ENCODE measurements around the gene RPS6KB1. TPM values are rescaled to one million over a fixed set of nuclear protein-coding genes. Genes with fewer than 3 reads are reported as not detected.
"Not testable (repeated sequence)": the region's sequence is repeated elsewhere in the genome, so short reads cannot be mapped to it uniquely, and the experiment has no call there.

Gene RPS6KB1
- total and polyA plus RNA-seq, 8 donors = 10.0 to 24.5 (median 19.5) TPM

DNA sequence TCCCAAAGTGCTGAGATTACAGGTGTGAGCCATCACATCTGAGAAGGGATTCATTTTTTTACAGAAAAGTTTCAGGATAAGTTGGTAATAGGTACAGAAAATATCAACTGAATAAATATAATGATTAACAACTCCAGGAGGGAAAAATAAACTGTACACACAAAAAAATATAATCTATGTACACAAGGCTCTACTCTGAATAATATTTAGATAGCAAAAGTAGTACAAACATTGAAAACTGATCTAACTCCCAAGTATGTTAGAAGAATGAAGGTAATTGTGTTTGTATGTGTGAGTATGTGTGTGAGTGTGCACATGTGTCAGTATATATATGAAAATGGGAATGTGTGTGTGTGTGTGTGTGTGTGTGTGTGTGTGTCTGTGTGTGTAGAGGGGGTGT, 20.6 kb upstream of the RPS6KB1 start:
- no peak for FAIRE-seq
- Histone ChIP-seq H3K9me3 (no peaks in the 10 kb centered on the region), H3K4me1 (peaks cover 11 to 31% (median 25%) of the 10 kb centered on the region in 3 donors), H3K36me3 (no peaks in the 10 kb centered on the region), H3K27me3 (no peaks in the 10 kb centered on the region), H3K4me3 (no peak overlapping the region), H3K27ac (peak overlapping the region in 1 of 4 donors; percentile 59)
- no peak for DNase-seq
- TF ChIP-seq, protein P1, sequence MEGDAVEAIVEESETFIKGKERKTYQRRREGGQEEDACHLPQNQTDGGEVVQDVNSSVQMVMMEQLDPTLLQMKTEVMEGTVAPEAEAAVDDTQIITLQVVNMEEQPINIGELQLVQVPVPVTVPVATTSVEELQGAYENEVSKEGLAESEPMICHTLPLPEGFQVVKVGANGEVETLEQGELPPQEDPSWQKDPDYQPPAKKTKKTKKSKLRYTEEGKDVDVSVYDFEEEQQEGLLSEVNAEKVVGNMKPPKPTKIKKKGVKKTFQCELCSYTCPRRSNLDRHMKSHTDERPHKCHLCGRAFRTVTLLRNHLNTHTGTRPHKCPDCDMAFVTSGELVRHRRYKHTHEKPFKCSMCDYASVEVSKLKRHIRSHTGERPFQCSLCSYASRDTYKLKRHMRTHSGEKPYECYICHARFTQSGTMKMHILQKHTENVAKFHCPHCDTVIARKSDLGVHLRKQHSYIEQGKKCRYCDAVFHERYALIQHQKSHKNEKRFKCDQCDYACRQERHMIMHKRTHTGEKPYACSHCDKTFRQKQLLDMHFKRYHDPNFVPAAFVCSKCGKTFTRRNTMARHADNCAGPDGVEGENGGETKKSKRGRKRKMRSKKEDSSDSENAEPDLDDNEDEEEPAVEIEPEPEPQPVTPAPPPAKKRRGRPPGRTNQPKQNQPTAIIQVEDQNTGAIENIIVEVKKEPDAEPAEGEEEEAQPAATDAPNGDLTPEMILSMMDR (IDR thresholded peaks at IDR 0.05) = no peak
- intact Hi-C loops (cut with DNase I) = no loop called here
- peak; percentile 38 to 64 (median 52) for ATAC-seq

- H3K4me3 ChIP-seq; H3K27ac ChIP-seq; FAIRE-seq; intact Hi-C loops (cut with DNase I); H3K36me3 ChIP-seq; H3K27me3 ChIP-seq; H3K9me3 ChIP-seq; ATAC-seq: not testable (repeated sequence)
- peak in 1 of 6 donors; percentile 6 for DNase-seq
- H3K4me1 ChIP-seq = peaks cover 11 to 31% (median 25%) of the 10 kb centered on the region in 3 donors
- WGBS, 2 donors = 96 to 98% methylated on average over 8 of the region's 8 CpGs
These were observed 19.5 kb upstream of the RPS6KB1 start for GRCh38 chr17:59873414-59873813.

- Histone ChIP-seq H3K4me1 (peaks cover 11 to 28% (median 25%) of the 10 kb centered on the region in 3 donors), H3K27ac (no peak overlapping the region), H3K36me3 (peaks cover 0 to 4% (median 0%) of the 10 kb centered on the region in 3 donors), H3K4me3 (no peak overlapping the region), H3K27me3 (no peaks in the 10 kb centered on the region), H3K9me3 (no peaks in the 10 kb centered on the region)
- intact Hi-C loops (cut with DNase I) = no loop called here
- 85 to 86% methylated on average over 2 of the region's 2 CpGs for WGBS, 2 donors
- no peak for DNase-seq
- TF ChIP-seq, protein P1 (IDR thresholded peaks at IDR 0.05) = no peak
- FAIRE-seq = no peak
- no peak for ATAC-seq
These were observed 18.5 kb upstream of the RPS6KB1 start for GRCh38 chr17:59874376-59874775.

- ATAC-seq = no peak
- FAIRE-seq = no peak
- intact Hi-C loops (cut with DNase I) = no loop called here
- peaks cover 0 to 12% (median 9%) of the 10 kb centered on the region in 3 donors for H3K4me1 ChIP-seq
- H3K9me3 ChIP-seq = no peaks in the 10 kb centered on the region
- no peak for DNase-seq
- H3K4me3 ChIP-seq = no peak overlapping the region
- no peaks in the 10 kb centered on the region for H3K27me3 ChIP-seq
- peaks cover 0 to 11% (median 0%) of the 10 kb centered on the region in 3 donors for H3K36me3 ChIP-seq
- TF ChIP-seq, protein P1 (IDR thresholded peaks at IDR 0.05) = no peak
- 94 to 95% methylated on average over 3 of the region's 3 CpGs for WGBS, 2 donors
- no peak overlapping the region for H3K27ac ChIP-seq
These were observed 16.8 kb upstream of the RPS6KB1 start for GRCh38 chr17:59876107-59876506.

GRCh38 chr17:59877965-59878364, 15.0 kb upstream of the RPS6KB1 start:
- no peaks in the 10 kb centered on the region for H3K4me1 ChIP-seq
- TF ChIP-seq, protein P1 (IDR thresholded peaks at IDR 0.05) = no peak
- ATAC-seq = no peak
- no peaks in the 10 kb centered on the region for H3K27me3 ChIP-seq
- no peak for FAIRE-seq
- no peak overlapping the region for H3K27ac ChIP-seq
- no peak overlapping the region for H3K4me3 ChIP-seq
- 84 to 94% methylated on average over 5 of the region's 5 CpGs for WGBS, 2 donors
- H3K36me3 ChIP-seq = peaks cover 0 to 12% (median 0%) of the 10 kb centered on the region in 3 donors
- DNase-seq = no peak
- intact Hi-C loops (cut with DNase I) = no loop called here
- no peaks in the 10 kb centered on the region for H3K9me3 ChIP-seq

Measured in pancreas (tissue), 10 donors.